Astrocyte of the cerebellum (primary cell): Measurements from ENCODE around the gene MSI2.

ENCODE experiments used
- DNase-seq: peaks from one replicate; pipeline ENCODE4 v3.0.0-alpha.2; 2011; ENCODE audit warnings: low read depth
- H3K4me3 ChIP-seq: 2 replicates; pipeline ENCODE4 v1.5.1; 2011; ENCODE audit warnings: mild to moderate bottlenecking, low read depth, low read length, moderate library complexity
- CTCF ChIP-seq: IDR thresholded peaks from 2 replicates; pipeline ENCODE4 v1.5.1; 2012; ENCODE audit warnings: low read length, low read depth, moderate library complexity, mild to moderate bottlenecking; ENCODE audit errors: missing control alignments
- in situ Hi-C: cut with HindIII; loops from 2 replicates; pipeline ENCODE4 v1.10.0; 2017; ENCODE audit warnings: low sequenced_read_pairs

Gene MSI2

GRCh38 chr17:57375770-57376225, 119.5 kb downstream of the MSI2 start:
- H3K4me3 ChIP-seq: no peak overlapping the region
- in situ Hi-C loops: no loop called here
- TF ChIP-seq CTCF: no peak
- no peak for DNase-seq

- DNase-seq: no peak
- in situ Hi-C loops: no loop called here
- no peak overlapping the region for H3K4me3 ChIP-seq
- no peak for TF ChIP-seq CTCF
Observed at GRCh38 chr17:57377094-57377493, 120.8 kb downstream of the MSI2 start.

- in situ Hi-C loops: no loop called here
- no peak for DNase-seq
- H3K4me3 ChIP-seq: no peak overlapping the region
- no peak for TF ChIP-seq CTCF
Observed at GRCh38 chr17:57379237-57379894, 123.0 kb downstream of the MSI2 start.

- H3K4me3 ChIP-seq: no peak overlapping the region
- no peak for TF ChIP-seq CTCF
- in situ Hi-C loops: loop anchor here (5.0 kb wide), 1 partner anchor 93 kb away; no protein-coding TSS in a partner anchor
- no peak for DNase-seq
Observed at GRCh38 chr17:57379895-57380434, 123.6 kb downstream of the MSI2 start.

- H3K4me3 ChIP-seq: no peak overlapping the region
- in situ Hi-C loops: loop anchor here (5.0 kb wide), 1 partner anchor 94 kb away; no protein-coding TSS in a partner anchor
- no peak for TF ChIP-seq CTCF
- no peak for DNase-seq
Observed at GRCh38 chr17:57381498-57381897, 125.2 kb downstream of the MSI2 start.

- no peak for TF ChIP-seq CTCF
- in situ Hi-C loops: loop anchor here (5.0 kb wide), 1 partner anchor 97 kb away; no protein-coding TSS in a partner anchor
- no peak for DNase-seq
- no peak overlapping the region for H3K4me3 ChIP-seq
Observed at GRCh38 chr17:57384219-57384618, 127.9 kb downstream of the MSI2 start.
